Chondrocyte (in vitro differentiated cells): ENCODE data around the gene MYMK. TPM values are rescaled to one million over a fixed set of nuclear protein-coding genes. Genes with fewer than 3 reads are reported as not detected.

Experiments used
- DNase-seq: peaks from one replicate; pipeline ENCODE4 v3.0.0; 2021; ENCODE audit warnings: mixed read lengths, low spot score
- H3K27ac Mint-ChIP-seq: one replicate; pipeline ENCODE4 v1.8.0; 2021; ENCODE audit warnings: mild to moderate bottlenecking, moderate library complexity, mixed read lengths; ENCODE audit not compliant: unreplicated experiment
- H3K27me3 Mint-ChIP-seq: 2 replicates; pipeline ENCODE4 v1.8.0; 2021; ENCODE audit warnings: low read depth, mixed read lengths
- H3K36me3 Mint-ChIP-seq: 2 replicates; pipeline ENCODE4 v1.8.0; 2021; ENCODE audit warnings: low read depth, mixed read lengths
- H3K4me1 Mint-ChIP-seq: 2 replicates; pipeline ENCODE4 v1.8.0; 2021; ENCODE audit warnings: low read depth, mild to moderate bottlenecking, mixed read lengths
- H3K4me3 Mint-ChIP-seq: one replicate; pipeline ENCODE4 v1.8.0; 2021; ENCODE audit warnings: mild to moderate bottlenecking, moderate library complexity, mixed read lengths; ENCODE audit not compliant: unreplicated experiment
- H3K9me3 Mint-ChIP-seq: 2 replicates; pipeline ENCODE4 v1.8.0; 2021; ENCODE audit warnings: low read depth, mixed read lengths
- CTCF ChIP-seq: fragments of 200-600 bp; sonication (generic); IDR thresholded peaks from 2 replicates; pipeline ENCODE4 v1.5.0; 2021; ENCODE audit warnings: antibody characterized with exemption, mild to moderate bottlenecking, moderate library complexity
- total RNA-seq: library from RNA; stranded (reverse); gene quantifications from 3 replicates; pipeline ENCODE4 v1.2.1, GENCODE V29; 2021

MYMK gene
- total RNA-seq, 1 donor from 2014 or later: not detected

GRCh38 chr9:133495327-133496293 is 29.1 kb downstream of the MYMK start:
- no peak for TF ChIP-seq CTCF
- H3K4me3 Mint-ChIP-seq: no peak overlapping the region
- DNase-seq: no peak
- peaks cover 21% of the 10 kb centered on the region for H3K27me3 Mint-ChIP-seq
- no peaks in the 10 kb centered on the region for H3K9me3 Mint-ChIP-seq
- H3K4me1 Mint-ChIP-seq: peaks cover 19% of the 10 kb centered on the region
- H3K36me3 Mint-ChIP-seq: peaks cover 3% of the 10 kb centered on the region
- H3K27ac Mint-ChIP-seq: no peak overlapping the region

- DNase-seq: no peak
- Mint-ChIP-seq H3K27me3 (peaks cover 17% of the 10 kb centered on the region), H3K4me3 (no peak overlapping the region), H3K36me3 (no peaks in the 10 kb centered on the region), H3K9me3 (no peaks in the 10 kb centered on the region), H3K27ac (no peak overlapping the region), H3K4me1 (peaks cover 19% of the 10 kb centered on the region)
- no peak for TF ChIP-seq CTCF
These were observed 30.0 kb downstream of the MYMK start for GRCh38 chr9:133494636-133495326.

- Mint-ChIP-seq H3K36me3 (no peaks in the 10 kb centered on the region), H3K4me1 (peaks cover 26% of the 10 kb centered on the region), H3K9me3 (no peaks in the 10 kb centered on the region), H3K27ac (no peak overlapping the region), H3K27me3 (peaks cover 17% of the 10 kb centered on the region), H3K4me3 (no peak overlapping the region)
- DNase-seq: no peak
- TF ChIP-seq CTCF: no peak
These were observed 30.8 kb downstream of the MYMK start for GRCh38 chr9:133493845-133494540.

- H3K4me1 Mint-ChIP-seq: peaks cover 28% of the 10 kb centered on the region
- TF ChIP-seq CTCF: no peak
- H3K27me3 Mint-ChIP-seq: peaks cover 13% of the 10 kb centered on the region
- H3K27ac Mint-ChIP-seq: no peak overlapping the region
- H3K9me3 Mint-ChIP-seq: no peaks in the 10 kb centered on the region
- DNase-seq: no peak
- H3K36me3 Mint-ChIP-seq: no peaks in the 10 kb centered on the region
- H3K4me3 Mint-ChIP-seq: no peak overlapping the region
These were observed 31.3 kb downstream of the MYMK start for GRCh38 chr9:133493428-133493827.
